ENCODE results near the gene GPR137B.

The GPR137B gene

GRCh38 chr1:236201786-236202185 lies 59.4 kb downstream of the GPR137B start:
- no peak overlapping the region for H3K4me2 ChIP-seq (ENCODE audit: low read length)
- H3K4me1 ChIP-seq = peaks cover 2% of the 10 kb centered on the region
- no peak overlapping the region for H3K27ac ChIP-seq
- H3K4me3 ChIP-seq (ENCODE audit: low read depth, low read length) = no peak overlapping the region
- H3K9ac ChIP-seq = no peak overlapping the region
- H3K36me3 ChIP-seq (ENCODE audit: control insufficient read depth, insufficient read depth, low read length) = no peaks in the 10 kb centered on the region
- no peaks in the 10 kb centered on the region for H3K27me3 ChIP-seq (ENCODE audit: control insufficient read depth, insufficient read depth, low read length)
- TF ChIP-seq, protein P1, sequence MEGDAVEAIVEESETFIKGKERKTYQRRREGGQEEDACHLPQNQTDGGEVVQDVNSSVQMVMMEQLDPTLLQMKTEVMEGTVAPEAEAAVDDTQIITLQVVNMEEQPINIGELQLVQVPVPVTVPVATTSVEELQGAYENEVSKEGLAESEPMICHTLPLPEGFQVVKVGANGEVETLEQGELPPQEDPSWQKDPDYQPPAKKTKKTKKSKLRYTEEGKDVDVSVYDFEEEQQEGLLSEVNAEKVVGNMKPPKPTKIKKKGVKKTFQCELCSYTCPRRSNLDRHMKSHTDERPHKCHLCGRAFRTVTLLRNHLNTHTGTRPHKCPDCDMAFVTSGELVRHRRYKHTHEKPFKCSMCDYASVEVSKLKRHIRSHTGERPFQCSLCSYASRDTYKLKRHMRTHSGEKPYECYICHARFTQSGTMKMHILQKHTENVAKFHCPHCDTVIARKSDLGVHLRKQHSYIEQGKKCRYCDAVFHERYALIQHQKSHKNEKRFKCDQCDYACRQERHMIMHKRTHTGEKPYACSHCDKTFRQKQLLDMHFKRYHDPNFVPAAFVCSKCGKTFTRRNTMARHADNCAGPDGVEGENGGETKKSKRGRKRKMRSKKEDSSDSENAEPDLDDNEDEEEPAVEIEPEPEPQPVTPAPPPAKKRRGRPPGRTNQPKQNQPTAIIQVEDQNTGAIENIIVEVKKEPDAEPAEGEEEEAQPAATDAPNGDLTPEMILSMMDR (IDR thresholded peaks at IDR 0.05) = no peak
- no peaks in the 10 kb centered on the region for H3K9me3 ChIP-seq (ENCODE audit: control insufficient read depth, low read length)
- H3K79me2 ChIP-seq = no peaks in the 10 kb centered on the region
- no peak overlapping the region for H2AFZ ChIP-seq

DNA sequence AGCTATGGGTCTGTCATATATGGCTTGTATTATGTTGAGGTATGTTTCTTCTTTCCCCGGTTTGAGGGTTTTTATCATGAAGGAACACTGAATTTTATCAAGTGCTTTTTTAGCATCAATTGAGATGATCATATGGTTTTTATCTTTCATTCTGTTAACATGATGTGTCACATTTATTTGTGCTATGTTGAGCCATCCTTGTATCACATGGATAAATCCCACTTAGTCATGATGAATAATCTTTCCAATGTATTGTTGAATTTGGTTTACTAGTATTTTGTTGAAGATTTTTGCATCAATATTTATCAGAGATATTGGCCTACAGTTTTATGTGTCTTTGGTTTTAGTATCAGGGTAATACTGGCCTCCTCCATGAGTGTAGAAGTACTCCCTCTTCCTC lies 61.7 kb downstream of the GPR137B start:
- Histone ChIP-seq H3K4me2 (ENCODE audit: low read length) (no peak overlapping the region), H3K27me3 (ENCODE audit: control insufficient read depth, insufficient read depth, low read length) (no peaks in the 10 kb centered on the region), H3K9me3 (ENCODE audit: control insufficient read depth, low read length) (no peaks in the 10 kb centered on the region), H2AFZ (no peak overlapping the region), H3K36me3 (ENCODE audit: control insufficient read depth, insufficient read depth, low read length) (no peaks in the 10 kb centered on the region), H3K27ac (no peak overlapping the region), H3K4me3 (ENCODE audit: low read depth, low read length) (no peak overlapping the region), H3K79me2 (no peaks in the 10 kb centered on the region), H3K4me1 (peaks cover 6% of the 10 kb centered on the region), H3K9ac (no peak overlapping the region)
- TF ChIP-seq, protein P1 (IDR thresholded peaks at IDR 0.05) = no peak

DNA sequence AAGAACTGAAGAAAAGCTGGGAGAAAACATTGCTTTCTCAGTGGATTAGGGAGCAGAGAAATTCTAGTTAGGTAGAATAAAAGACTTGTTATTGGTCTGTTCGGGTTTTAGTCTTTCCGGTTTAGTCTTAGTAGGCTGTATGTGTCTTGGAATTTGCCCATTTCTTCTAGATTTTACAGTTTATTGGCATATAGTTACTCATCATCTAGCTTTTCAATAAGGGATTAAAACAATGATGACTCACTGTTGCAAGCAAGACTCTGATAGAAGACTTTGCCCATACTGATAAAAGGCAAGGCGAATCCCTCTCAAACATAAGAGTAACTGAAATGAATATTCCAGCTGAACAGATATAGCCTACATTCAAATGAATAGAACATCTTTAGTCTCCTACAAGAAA lies 62.3 kb downstream of the GPR137B start:
- Histone ChIP-seq H3K27me3 (ENCODE audit: control insufficient read depth, insufficient read depth, low read length) (no peaks in the 10 kb centered on the region), H3K27ac (no peak overlapping the region), H3K4me1 (peaks cover 6% of the 10 kb centered on the region), H3K9me3 (ENCODE audit: control insufficient read depth, low read length) (no peaks in the 10 kb centered on the region), H3K4me2 (ENCODE audit: low read length) (no peak overlapping the region), H2AFZ (no peak overlapping the region), H3K79me2 (no peaks in the 10 kb centered on the region), H3K36me3 (ENCODE audit: control insufficient read depth, insufficient read depth, low read length) (no peaks in the 10 kb centered on the region), H3K4me3 (ENCODE audit: low read depth, low read length) (no peak overlapping the region), H3K9ac (no peak overlapping the region)
- TF ChIP-seq, protein P1 (IDR thresholded peaks at IDR 0.05) = no peak

- Histone ChIP-seq H3K9ac (no peak overlapping the region), H3K27me3 (ENCODE audit: control insufficient read depth, insufficient read depth, low read length) (no peaks in the 10 kb centered on the region), H3K79me2 (no peaks in the 10 kb centered on the region), H3K27ac (peak overlapping the region; percentile 77), H3K4me1 (peaks cover 6% of the 10 kb centered on the region), H3K9me3 (ENCODE audit: control insufficient read depth, low read length) (no peaks in the 10 kb centered on the region), H3K36me3 (ENCODE audit: control insufficient read depth, insufficient read depth, low read length) (no peaks in the 10 kb centered on the region), H3K4me3 (ENCODE audit: low read depth, low read length) (peak overlapping the region; percentile 39), H3K4me2 (ENCODE audit: low read length) (peak overlapping the region; percentile 57), H2AFZ (peak overlapping the region; percentile 53)
- TF ChIP-seq, protein P1 (IDR thresholded peaks at IDR 0.05) = no peak
These were observed 64.2 kb downstream of the GPR137B start for GRCh38 chr1:236206548-236206947.

- H3K4me2 ChIP-seq (ENCODE audit: low read length) = peak overlapping the region; percentile 57
- no peaks in the 10 kb centered on the region for H3K36me3 ChIP-seq (ENCODE audit: control insufficient read depth, insufficient read depth, low read length)
- H3K4me1 ChIP-seq = peaks cover 6% of the 10 kb centered on the region
- H3K27ac ChIP-seq = peak overlapping the region; percentile 77
- H3K4me3 ChIP-seq (ENCODE audit: low read depth, low read length) = peak overlapping the region; percentile 39
- H2AFZ ChIP-seq = peak overlapping the region; percentile 53
- TF ChIP-seq, protein P1 (IDR thresholded peaks at IDR 0.05) = no peak
- no peaks in the 10 kb centered on the region for H3K27me3 ChIP-seq (ENCODE audit: control insufficient read depth, insufficient read depth, low read length)
- H3K9me3 ChIP-seq (ENCODE audit: control insufficient read depth, low read length) = no peaks in the 10 kb centered on the region
- H3K9ac ChIP-seq = no peak overlapping the region
- H3K79me2 ChIP-seq = no peaks in the 10 kb centered on the region
These were observed 64.8 kb downstream of the GPR137B start for GRCh38 chr1:236207121-236207520.
